HG03159 (cell line): ENCODE measurements around the gene RIGI.
"Not testable (repeated sequence)": the region's sequence is repeated elsewhere in the genome, so short reads cannot be mapped to it uniquely, and the experiment has no call there.

ENCODE experiments used
- ATAC-seq: cut with Tn5 transposase; IDR thresholded peaks from one replicate; pipeline ENCODE4 v1.9.1; 2021; ENCODE audit warnings: mild to moderate bottlenecking, moderate library complexity; ENCODE audit not compliant: unreplicated experiment

The RIGI gene

GRCh38 chr9:32533336-32533735, 7.3 kb upstream of the RIGI start:
- ATAC-seq, result no peak

GRCh38 chr9:32526707-32527048, 682 bp upstream of the RIGI start:
- ATAC-seq, result no peak

- peak; percentile 27 for ATAC-seq
Measured at GRCh38 chr9:32525709-32526030, 326 bp downstream of the RIGI start.

- peak; percentile 24 for ATAC-seq
Measured at GRCh38 chr9:32524892-32525708, 896 bp downstream of the RIGI start.

- not testable (repeated sequence) for ATAC-seq
Measured at GRCh38 chr9:32524558-32524891, 1.5 kb downstream of the RIGI start.

- ATAC-seq, result no peak
Measured at GRCh38 chr9:32523910-32524309, 2.1 kb downstream of the RIGI start.

GRCh38 chr9:32518276-32518675, 7.7 kb downstream of the RIGI start:
- ATAC-seq, result no peak

GRCh38 chr9:32516241-32516640, 9.8 kb downstream of the RIGI start:
- no peak for ATAC-seq

GRCh38 chr9:32508728-32509127, 17.3 kb downstream of the RIGI start:
- ATAC-seq, result no peak

- no peak for ATAC-seq
Measured at GRCh38 chr9:32503008-32503407, 23.0 kb downstream of the RIGI start.

- ATAC-seq, result no peak
Measured at GRCh38 chr9:32502464-32502863, 23.5 kb downstream of the RIGI start.

- no peak for ATAC-seq
Measured at GRCh38 chr9:32501868-32502267, 24.1 kb downstream of the RIGI start.

- ATAC-seq, result no peak
Measured at GRCh38 chr9:32500768-32501167, 25.2 kb downstream of the RIGI start.

GRCh38 chr9:32497921-32498320, 28.1 kb downstream of the RIGI start:
- ATAC-seq, result no peak

GRCh38 chr9:32490601-32491000, 35.4 kb downstream of the RIGI start:
- ATAC-seq, result no peak

- no peak for ATAC-seq
Measured at GRCh38 chr9:32487981-32488380, 38.0 kb downstream of the RIGI start.

GRCh38 chr9:32486839-32487562, 39.0 kb downstream of the RIGI start:
- ATAC-seq, result no peak

GRCh38 chr9:32483343-32483742, 42.7 kb downstream of the RIGI start:
- ATAC-seq, result no peak
